GM19452 (cell line): ENCODE data around the gene TRUB2.

Experiments used
- ATAC-seq: cut with Tn5 transposase; IDR thresholded peaks from one replicate; pipeline ENCODE4 v1.9.1; 2021; ENCODE audit not compliant: unreplicated experiment

Gene TRUB2

GRCh38 chr9:128274245-128274644, 48.0 kb downstream of the TRUB2 start:
- no peak for ATAC-seq

DNA sequence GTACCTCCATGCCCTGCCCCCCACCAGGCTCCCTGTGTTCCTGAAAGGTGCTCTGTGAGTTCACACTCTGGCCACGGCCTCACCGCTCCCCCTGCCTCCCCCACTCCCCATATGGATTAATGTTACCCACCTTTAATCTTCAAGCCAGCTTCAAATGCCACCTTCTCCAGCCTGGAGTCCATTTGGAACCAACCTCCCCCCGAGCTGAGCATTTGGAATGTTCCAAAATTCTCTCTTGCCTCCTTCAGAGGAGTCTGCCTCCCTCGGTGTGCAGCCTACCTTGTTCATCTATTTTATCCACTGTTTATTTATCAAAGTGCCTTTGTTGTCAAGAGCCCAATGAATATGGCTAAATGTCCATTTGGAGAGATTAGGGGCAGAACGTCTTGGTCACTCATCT, 50.7 kb downstream of the TRUB2 start:
- ATAC-seq, result no peak

DNA sequence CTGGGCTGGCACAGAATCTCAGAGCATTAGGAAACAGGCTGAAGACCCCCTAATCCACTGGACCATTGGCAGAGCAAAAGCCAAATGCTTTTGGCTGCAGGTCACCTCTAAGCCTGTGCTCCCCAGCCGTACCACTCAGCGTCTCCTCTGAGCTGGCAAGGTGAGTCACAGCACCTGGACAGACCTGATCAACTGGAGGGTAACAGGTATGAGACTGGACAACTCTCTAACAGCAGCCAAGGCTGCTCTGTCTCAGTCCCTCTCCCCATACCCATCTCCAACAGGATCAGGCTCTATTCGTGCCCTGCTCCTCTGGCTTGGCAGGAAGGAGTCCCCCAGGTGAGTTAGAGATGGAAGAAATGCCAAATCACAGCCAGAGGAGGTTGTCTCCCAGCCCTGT, 51.1 kb downstream of the TRUB2 start:
- ATAC-seq, result no peak

DNA sequence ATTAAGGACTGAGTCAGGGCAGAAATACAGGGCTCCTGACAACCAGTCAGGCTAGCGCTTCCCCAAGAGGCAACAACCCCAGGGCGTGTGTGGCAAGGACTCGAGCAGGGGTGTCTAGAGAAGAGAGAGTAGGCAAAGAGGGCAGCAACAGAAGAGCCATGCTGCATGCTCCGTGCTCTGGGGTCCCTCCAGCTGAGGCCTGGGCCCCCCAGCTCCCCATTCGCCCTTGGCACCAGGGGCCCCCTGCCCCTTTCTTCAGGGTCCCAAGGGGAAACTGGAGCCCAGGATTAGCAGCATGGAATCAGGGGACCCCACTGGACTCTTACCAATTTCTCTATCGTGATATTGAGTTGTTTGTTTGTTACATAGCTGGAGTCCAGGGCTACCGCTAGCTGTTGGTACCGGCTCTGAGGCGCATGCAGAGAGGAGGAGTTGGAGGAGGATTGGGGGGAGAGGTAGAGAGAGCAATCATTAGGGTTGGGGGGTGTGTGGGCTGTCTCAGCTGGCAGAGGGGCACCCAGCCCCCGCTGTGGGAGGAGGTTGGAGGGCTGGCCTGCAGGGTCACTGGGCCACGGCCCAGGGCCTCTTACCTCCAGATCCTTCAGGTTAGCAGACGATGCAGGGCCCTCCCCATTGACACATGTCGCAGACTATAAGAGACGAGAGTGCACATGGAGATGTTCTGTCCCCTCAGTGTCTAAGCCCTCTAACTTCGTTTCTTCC, 55.2 kb downstream of the TRUB2 start:
- ATAC-seq, result no peak

DNA sequence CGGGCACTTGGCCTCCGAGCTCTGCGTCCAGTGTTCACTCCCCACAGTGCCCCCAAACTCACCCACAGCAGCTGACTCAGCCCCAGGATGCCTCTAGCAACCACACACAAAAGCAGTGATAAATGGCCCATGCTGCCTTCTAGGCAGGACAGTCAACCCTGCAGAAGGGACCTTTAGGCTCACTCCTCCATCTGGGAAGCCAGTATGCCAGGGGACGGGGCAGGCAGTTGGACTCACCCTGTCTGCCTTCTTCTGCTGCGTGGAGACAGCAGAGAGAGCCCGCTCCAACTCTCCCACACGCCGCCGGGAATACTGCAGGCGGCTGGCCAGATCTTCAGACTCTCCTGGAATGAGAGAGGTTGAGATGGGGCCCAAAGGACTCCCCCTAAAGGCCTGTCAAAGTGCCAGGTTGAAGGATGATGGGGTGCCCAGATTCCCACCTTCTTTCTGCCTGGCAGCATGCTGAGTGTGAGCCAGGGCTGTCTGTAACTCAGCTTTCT, 56.8 kb downstream of the TRUB2 start:
- ATAC-seq, result no peak

GRCh38 chr9:128262687-128263086, 59.6 kb downstream of the TRUB2 start:
- ATAC-seq, result no peak

GRCh38 chr9:128260340-128260739, 61.9 kb downstream of the TRUB2 start:
- no peak for ATAC-seq

- no peak for ATAC-seq
Measured at GRCh38 chr9:128259156-128259555, 63.1 kb downstream of the TRUB2 start.

GRCh38 chr9:128258326-128258725, 63.9 kb downstream of the TRUB2 start:
- ATAC-seq, result no peak

GRCh38 chr9:128257907-128258306, 64.3 kb downstream of the TRUB2 start:
- no peak for ATAC-seq

- ATAC-seq, result no peak
Measured at GRCh38 chr9:128257086-128257825, 65.0 kb downstream of the TRUB2 start.
